Right atrium auricular region (tissue), 2 donors: Measurements from ENCODE around the gene PRKCE. TPM values are rescaled to one million over a fixed set of nuclear protein-coding genes. Genes with fewer than 3 reads are reported as not detected.

ENCODE experiments used
- DNase-seq: peaks from one replicate; pipeline ENCODE4 v3.0.0-alpha.2; 2019; ENCODE audit warnings: low spot score
- H3K27ac ChIP-seq, 2 donors: fragments of 200-600 bp; sonication (generic); 1 replicate in 1 of 2; 2 replicates in 1 of 2; pipeline ENCODE4 v1.5.1; 2016 to 2019
- H3K27me3 ChIP-seq, 2 donors: fragments of 200-600 bp; sonication (generic); one replicate each; pipeline versions ENCODE4 v1.5.1 to v1.6.0; 2017 to 2019
- H3K36me3 ChIP-seq: fragments of 200-600 bp; sonication (generic); one replicate; pipeline ENCODE4 v1.5.1; 2016
- H3K4me1 ChIP-seq, 2 donors: fragments of 200-600 bp; sonication (generic); one replicate each; pipeline versions ENCODE4 v1.5.1 to v1.6.0; 2017 to 2019
- H3K4me3 ChIP-seq, 2 donors: fragments of 200-600 bp; sonication (generic); 1 replicate in 1 of 2; 2 replicates in 1 of 2; pipeline ENCODE4 v1.5.1; 2017 to 2019; ENCODE audit warnings: mild to moderate bottlenecking in 1 of 2, moderate library complexity in 1 of 2
- H3K9me3 ChIP-seq, 2 donors: fragments of 200-600 bp; sonication (generic); one replicate each; pipeline ENCODE4 v1.5.1; 2019
- CTCF ChIP-seq, 2 donors: fragments of 200-600 bp; sonication (generic); IDR thresholded peaks; one replicate each; pipeline ENCODE4 v1.5.1; 2019; ENCODE audit warnings: antibody characterized with exemption in 2 of 2
- total RNA-seq, 2 donors: library from RNA; depleted of rRNA; stranded (reverse); fragments of >200 nt; gene quantifications; one replicate each; pipeline ENCODE4 v1.1.0, GENCODE V29; 2016

Gene PRKCE
- total RNA-seq, 2 donors from 2014 or later: 7.2 to 11.8 TPM

- peaks cover 0 to 45% of the 10 kb centered on the region in 2 donors for H3K4me1 ChIP-seq
- H3K36me3 ChIP-seq: no peaks in the 10 kb centered on the region
- TF ChIP-seq CTCF (IDR thresholded peaks at IDR 0.05): no peak
Measured at GRCh38 chr2:46119453-46119852, 468.0 kb downstream of the PRKCE start.

DNA sequence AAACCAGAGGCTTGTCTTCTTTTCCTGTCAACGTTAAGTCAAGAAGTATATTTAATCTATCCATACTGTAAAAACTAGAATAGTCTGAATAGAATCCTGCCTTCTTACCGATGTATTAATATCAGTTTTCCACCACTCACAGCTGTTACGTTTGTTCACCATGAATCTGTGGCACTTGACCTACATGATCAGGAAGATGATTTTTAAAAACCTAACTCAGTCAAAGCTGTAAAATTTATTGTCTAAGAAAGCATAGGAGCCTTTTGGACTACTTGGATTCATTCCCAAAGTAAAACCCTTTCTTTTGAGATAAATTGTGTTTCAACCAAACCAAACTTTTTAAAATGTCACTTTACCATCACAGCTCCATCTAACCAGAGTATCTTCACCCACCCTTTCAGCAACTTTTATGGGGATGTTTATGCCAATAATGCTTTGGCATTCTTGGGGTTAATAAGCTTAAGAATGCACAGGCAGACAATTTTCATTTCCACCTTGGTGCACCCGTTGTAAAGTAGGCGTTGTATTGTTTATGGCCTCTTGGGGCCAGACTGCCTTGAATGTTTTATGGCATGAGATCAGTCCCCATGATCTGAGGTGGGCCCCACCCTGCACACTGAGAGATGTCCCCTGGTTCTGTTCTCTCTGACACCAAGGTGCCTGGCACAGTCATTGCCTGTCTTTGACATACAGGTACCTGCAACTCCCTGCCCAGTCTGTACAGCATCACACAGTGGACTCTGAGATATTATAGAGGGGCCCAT is 469.5 kb downstream of the PRKCE start:
- H3K9me3 ChIP-seq: no peaks in the 10 kb centered on the region
- no peak for TF ChIP-seq CTCF (IDR thresholded peaks at IDR 0.05)
- no peaks in the 10 kb centered on the region for H3K27me3 ChIP-seq
- H3K4me1 ChIP-seq: peaks cover 0 to 38% of the 10 kb centered on the region in 2 donors
- H3K36me3 ChIP-seq: no peaks in the 10 kb centered on the region
- H3K4me3 ChIP-seq: no peak overlapping the region
- H3K27ac ChIP-seq: peak overlapping the region in 1 of 2 donors; percentile 83
- no peak for DNase-seq

More at GRCh38 chr2:46119453-46119852, 468.0 kb downstream of the PRKCE start:
- no peaks in the 10 kb centered on the region for H3K9me3 ChIP-seq
- no peak for DNase-seq
- H3K27me3 ChIP-seq: no peaks in the 10 kb centered on the region
- peak overlapping the region; percentile 64 to 83 for H3K27ac ChIP-seq
- H3K4me3 ChIP-seq: no peak overlapping the region

DNA sequence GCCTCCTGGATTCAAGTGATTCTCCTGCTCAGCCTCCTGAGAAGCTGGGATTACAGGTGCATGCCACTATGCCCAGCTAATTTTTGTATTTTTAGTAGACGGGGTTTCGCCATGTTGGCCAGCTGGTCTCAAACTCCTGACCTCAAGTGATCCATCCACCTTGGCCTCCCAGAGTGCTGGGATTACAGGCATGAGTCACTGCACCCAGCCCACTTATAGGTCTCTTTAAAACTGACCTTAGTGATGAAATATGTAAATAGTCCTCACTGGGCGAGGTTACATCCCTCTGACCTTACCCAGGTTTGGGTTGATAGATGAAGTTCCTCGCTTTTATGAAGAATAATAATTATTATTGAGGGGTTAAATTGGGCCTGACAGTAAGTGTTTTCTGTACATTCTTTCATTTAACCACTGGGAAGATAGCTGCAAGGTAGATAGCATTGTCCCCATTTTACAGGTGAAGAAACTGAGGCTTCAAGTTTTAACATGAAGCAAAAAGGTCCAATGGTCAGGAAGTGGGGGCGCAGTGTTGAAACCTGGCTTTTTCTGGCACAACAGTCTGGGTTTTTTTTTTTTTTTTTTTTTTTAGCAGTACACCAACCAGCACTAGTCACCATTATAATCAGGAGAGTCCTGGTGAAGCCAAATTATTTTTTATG is 471.0 kb downstream of the PRKCE start:
- H3K4me3 ChIP-seq: no peak overlapping the region
- H3K4me1 ChIP-seq: peaks cover 0 to 27% of the 10 kb centered on the region in 2 donors
- H3K36me3 ChIP-seq: no peaks in the 10 kb centered on the region
- H3K27ac ChIP-seq: no peak overlapping the region
- H3K9me3 ChIP-seq: no peaks in the 10 kb centered on the region
- no peak for TF ChIP-seq CTCF (IDR thresholded peaks at IDR 0.05)
- DNase-seq: no peak
- no peaks in the 10 kb centered on the region for H3K27me3 ChIP-seq

DNA sequence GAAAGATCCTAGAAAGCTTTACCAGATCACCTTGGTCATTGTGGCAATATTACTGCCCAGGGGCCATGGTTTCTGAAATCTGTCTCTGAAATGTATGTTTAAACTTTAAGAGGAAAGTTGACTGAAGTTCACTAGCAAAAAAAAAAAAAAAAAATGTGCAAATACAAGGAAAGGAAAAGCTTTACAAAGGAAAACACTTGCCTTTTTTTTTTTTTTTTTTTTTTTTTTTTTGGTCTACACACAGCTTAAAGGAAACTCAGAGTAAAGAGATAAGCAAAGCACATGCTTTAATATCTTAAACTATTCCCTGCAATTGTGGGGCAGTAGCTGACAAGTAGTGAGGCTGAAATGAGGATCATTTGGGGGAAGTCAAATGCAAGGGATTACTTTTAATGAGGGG is 471.5 kb downstream of the PRKCE start:
- Histone ChIP-seq H3K27ac (no peak overlapping the region), H3K4me1 (peaks cover 0 to 25% of the 10 kb centered on the region in 2 donors), H3K4me3 (no peak overlapping the region), H3K27me3 (no peaks in the 10 kb centered on the region), H3K36me3 (no peaks in the 10 kb centered on the region), H3K9me3 (no peaks in the 10 kb centered on the region)
- TF ChIP-seq CTCF (IDR thresholded peaks at IDR 0.05): no peak
- DNase-seq: no peak

GRCh38 chr2:46125798-46126197 is 474.3 kb downstream of the PRKCE start:
- Histone ChIP-seq H3K36me3 (no peaks in the 10 kb centered on the region), H3K9me3 (no peaks in the 10 kb centered on the region)
- DNase-seq: no peak

More at GRCh38 chr2:46125798-46126197, 474.3 kb downstream of the PRKCE start:
- TF ChIP-seq CTCF (IDR thresholded peaks at IDR 0.05): no peak
- no peaks in the 10 kb centered on the region for H3K27me3 ChIP-seq
- H3K4me3 ChIP-seq: no peak overlapping the region
- H3K27ac ChIP-seq: no peak overlapping the region
- no peaks in the 10 kb centered on the region for H3K4me1 ChIP-seq
